ENCODE data around the gene HSD17B14.
A peak's percentile ranks its signal among the peaks of the same experiment; 100 is the strongest.
"Not testable (repeated sequence)": the region's sequence is repeated elsewhere in the genome, so short reads cannot be mapped to it uniquely, and the experiment has no call there.

HSD17B14 gene

GRCh38 chr19:48872182-48872883 is 36.0 kb upstream of the HSD17B14 start, which contains the start of gene PPP1R15A:
PPP1R15A (plus strand) TSS chr19:48872421; CDS start chr19:48873234, 813 bp downstream.
- peak within 1 kb of the TSS; percentile 100 for H3K27ac Mint-ChIP-seq
- peak within 1 kb of the TSS; percentile 98 for H3K4me3 Mint-ChIP-seq
- H3K27me3 Mint-ChIP-seq (ENCODE audit: low read depth), result peaks cover 5% of the 10 kb centered on the region
- peaks cover 43% of the 10 kb centered on the region for H3K4me1 Mint-ChIP-seq (ENCODE audit: low read depth)
- H3K9me3 Mint-ChIP-seq, result no peaks in the 10 kb centered on the region
- peaks cover 38% of the 10 kb centered on the region for H3K36me3 Mint-ChIP-seq (ENCODE audit: low read depth)

- peaks cover 38% of the 10 kb centered on the region for H3K36me3 Mint-ChIP-seq (ENCODE audit: low read depth)
- H3K27me3 Mint-ChIP-seq (ENCODE audit: low read depth); H3K9me3 Mint-ChIP-seq: not testable (repeated sequence)
- peak overlapping the region; percentile 98 for H3K4me3 Mint-ChIP-seq
- peak overlapping the region; percentile 100 for H3K27ac Mint-ChIP-seq
- peaks cover 43% of the 10 kb centered on the region for H3K4me1 Mint-ChIP-seq (ENCODE audit: low read depth)
Observed at GRCh38 chr19:48871471-48872181, 35.3 kb upstream of the HSD17B14 start.

- H3K36me3 Mint-ChIP-seq (ENCODE audit: low read depth), result peaks cover 26% of the 10 kb centered on the region
- peaks cover 30% of the 10 kb centered on the region for H3K4me1 Mint-ChIP-seq (ENCODE audit: low read depth)
- H3K27ac Mint-ChIP-seq, result no peak overlapping the region
- H3K9me3 Mint-ChIP-seq, result no peaks in the 10 kb centered on the region
- peaks cover 10% of the 10 kb centered on the region for H3K27me3 Mint-ChIP-seq (ENCODE audit: low read depth)
- no peak overlapping the region for H3K4me3 Mint-ChIP-seq
Observed at GRCh38 chr19:48870048-48870447, 33.8 kb upstream of the HSD17B14 start.

- peaks cover 17% of the 10 kb centered on the region for H3K4me1 Mint-ChIP-seq (ENCODE audit: low read depth)
- H3K27ac Mint-ChIP-seq, result peak within 1 kb of the TSS; percentile 7
- peaks cover 10% of the 10 kb centered on the region for H3K27me3 Mint-ChIP-seq (ENCODE audit: low read depth)
- H3K4me3 Mint-ChIP-seq, result no peak within 1 kb of the TSS
- peaks cover 10% of the 10 kb centered on the region for H3K36me3 Mint-ChIP-seq (ENCODE audit: low read depth)
- H3K9me3 Mint-ChIP-seq, result no peaks in the 10 kb centered on the region
Observed at GRCh38 chr19:48868114-48868886, 32.0 kb upstream of the HSD17B14 start, which contains the start of gene PLEKHA4. PLEKHA4 (minus strand) TSS chr19:48868617; CDS start chr19:48867620, 997 bp downstream.

GRCh38 chr19:48867746-48868113 is 31.4 kb upstream of the HSD17B14 start:
- Mint-ChIP-seq H3K36me3 (ENCODE audit: low read depth) (peaks cover 4% of the 10 kb centered on the region), H3K9me3 (no peaks in the 10 kb centered on the region), H3K4me1 (ENCODE audit: low read depth) (peaks cover 11% of the 10 kb centered on the region), H3K27ac (no peak overlapping the region), H3K27me3 (ENCODE audit: low read depth) (peaks cover 10% of the 10 kb centered on the region), H3K4me3 (no peak overlapping the region)

- no peaks in the 10 kb centered on the region for H3K9me3 Mint-ChIP-seq
- H3K4me1 Mint-ChIP-seq (ENCODE audit: low read depth), result peaks cover 7% of the 10 kb centered on the region
- H3K4me3 Mint-ChIP-seq, result no peak overlapping the region
- H3K27me3 Mint-ChIP-seq (ENCODE audit: low read depth), result peaks cover 10% of the 10 kb centered on the region
- H3K27ac Mint-ChIP-seq, result no peak overlapping the region
- peaks cover under 1% of the 10 kb centered on the region for H3K36me3 Mint-ChIP-seq (ENCODE audit: low read depth)
Observed at GRCh38 chr19:48867123-48867745, 30.9 kb upstream of the HSD17B14 start.

- peaks cover 10% of the 10 kb centered on the region for H3K27me3 Mint-ChIP-seq (ENCODE audit: low read depth)
- H3K4me3 Mint-ChIP-seq, result no peak overlapping the region
- no peaks in the 10 kb centered on the region for H3K36me3 Mint-ChIP-seq (ENCODE audit: low read depth)
- H3K9me3 Mint-ChIP-seq, result no peaks in the 10 kb centered on the region
- no peak overlapping the region for H3K27ac Mint-ChIP-seq
- H3K4me1 Mint-ChIP-seq (ENCODE audit: low read depth), result peaks cover 4% of the 10 kb centered on the region
Observed at GRCh38 chr19:48866692-48867091, 30.4 kb upstream of the HSD17B14 start.

GRCh38 chr19:48862827-48863226 is 26.5 kb upstream of the HSD17B14 start:
- H3K4me3 Mint-ChIP-seq, result no peak overlapping the region
- H3K4me1 Mint-ChIP-seq (ENCODE audit: low read depth), result peaks cover 2% of the 10 kb centered on the region
- no peaks in the 10 kb centered on the region for H3K9me3 Mint-ChIP-seq
- H3K27ac Mint-ChIP-seq, result no peak overlapping the region
- no peaks in the 10 kb centered on the region for H3K36me3 Mint-ChIP-seq (ENCODE audit: low read depth)
- peaks cover 4% of the 10 kb centered on the region for H3K27me3 Mint-ChIP-seq (ENCODE audit: low read depth)

GRCh38 chr19:48861313-48861712 is 25.0 kb upstream of the HSD17B14 start:
- H3K9me3 Mint-ChIP-seq, result no peaks in the 10 kb centered on the region
- no peaks in the 10 kb centered on the region for H3K27me3 Mint-ChIP-seq (ENCODE audit: low read depth)
- peaks cover 2% of the 10 kb centered on the region for H3K4me1 Mint-ChIP-seq (ENCODE audit: low read depth)
- H3K4me3 Mint-ChIP-seq, result no peak overlapping the region
- no peak overlapping the region for H3K27ac Mint-ChIP-seq
- no peaks in the 10 kb centered on the region for H3K36me3 Mint-ChIP-seq (ENCODE audit: low read depth)

GRCh38 chr19:48859711-48860572 is 23.7 kb upstream of the HSD17B14 start:
- H3K4me1 Mint-ChIP-seq (ENCODE audit: low read depth), result peaks cover 2% of the 10 kb centered on the region
- no peaks in the 10 kb centered on the region for H3K9me3 Mint-ChIP-seq

GRCh38 chr19:48858984-48859710 is 22.9 kb upstream of the HSD17B14 start:
- peak overlapping the region; percentile 88 for H3K27ac Mint-ChIP-seq
- no peaks in the 10 kb centered on the region for H3K9me3 Mint-ChIP-seq
- H3K36me3 Mint-ChIP-seq (ENCODE audit: low read depth), result no peaks in the 10 kb centered on the region
- H3K27me3 Mint-ChIP-seq (ENCODE audit: low read depth), result no peaks in the 10 kb centered on the region
- H3K4me1 Mint-ChIP-seq (ENCODE audit: low read depth), result peaks cover 2% of the 10 kb centered on the region
- H3K4me3 Mint-ChIP-seq, result peak overlapping the region; percentile 89

More at GRCh38 chr19:48859711-48860572, 23.7 kb upstream of the HSD17B14 start:
- Mint-ChIP-seq H3K27ac (peak overlapping the region; percentile 65), H3K27me3 (ENCODE audit: low read depth) (no peaks in the 10 kb centered on the region), H3K4me3 (no peak overlapping the region), H3K36me3 (ENCODE audit: low read depth) (no peaks in the 10 kb centered on the region)

- H3K36me3 Mint-ChIP-seq (ENCODE audit: low read depth), result no peaks in the 10 kb centered on the region
- H3K4me3 Mint-ChIP-seq, result no peak overlapping the region
- H3K27me3 Mint-ChIP-seq (ENCODE audit: low read depth), result no peaks in the 10 kb centered on the region
- H3K9me3 Mint-ChIP-seq, result no peaks in the 10 kb centered on the region
- peaks cover 2% of the 10 kb centered on the region for H3K4me1 Mint-ChIP-seq (ENCODE audit: low read depth)
- no peak overlapping the region for H3K27ac Mint-ChIP-seq
Observed at GRCh38 chr19:48856921-48857320, 20.6 kb upstream of the HSD17B14 start.

- no peak overlapping the region for H3K4me3 Mint-ChIP-seq
- no peaks in the 10 kb centered on the region for H3K36me3 Mint-ChIP-seq (ENCODE audit: low read depth)
- H3K27ac Mint-ChIP-seq, result no peak overlapping the region
- no peaks in the 10 kb centered on the region for H3K27me3 Mint-ChIP-seq (ENCODE audit: low read depth)
- H3K4me1 Mint-ChIP-seq (ENCODE audit: low read depth), result peaks cover 1% of the 10 kb centered on the region
- no peaks in the 10 kb centered on the region for H3K9me3 Mint-ChIP-seq
Observed at GRCh38 chr19:48854103-48854502, 17.8 kb upstream of the HSD17B14 start.
